A549 (cell line): ENCODE results near the gene FLNB. TPM values are rescaled to one million over a fixed set of nuclear protein-coding genes. Genes with fewer than 3 reads are reported as not detected.

Source experiments
- ATAC-seq, 2 experiments: fragments of 200-7000 bp in 1 of 2; fragments of >200 bp in 1 of 2; cut with Nextera tagmentation in 1 of 2; cut with Tn5 transposase in 1 of 2; 3 replicates each; pipeline versions ENCODE4 v1.8.0 to v1.9.1; 2018 to 2020; ENCODE audit warnings: mild to moderate bottlenecking in 1 of 2, moderate library complexity in 1 of 2
- CTCF ChIA-PET: fragments of 300-600 bp; sonication (Branson Sonifier 250); formaldehyde crosslinking; extraction: SDS; loops from one replicate; lab custom pipeline; 2021; ENCODE audit warnings: antibody characterized with exemption, inconsistent platforms; lab: Yijun Ruan, JAX
- POLR2A ChIA-PET: fragments of 350-600 bp; formaldehyde crosslinking; extraction: SDS; loops from one replicate; lab custom pipeline; 2021; ENCODE audit warnings: antibody characterized with exemption, inconsistent platforms; lab: Yijun Ruan, JAX
- DNase-seq, 2 experiments: peaks; one replicate each; pipeline versions ENCODE4 v3.0.0 to v3.0.0-alpha.2; 2011 to 2016; ENCODE audit warnings: low read depth in 1 of 2, low spot score in 1 of 2
- FAIRE-seq: peaks from 2 replicates; lab custom pipeline; 2011; peaks lifted over from hg19 to GRCh38; lab: Jason Lieb, UNC
- H3K27ac ChIP-seq, 2 experiments: fragments of >200 bp; sonication (Bioruptor Twin); formaldehyde crosslinking; 3 replicates each; pipeline ENCODE4 v1.5.1; 2016 to 2017
- H3K4me1 ChIP-seq: fragments of >200 bp; sonication (Bioruptor Twin); formaldehyde crosslinking; 3 replicates; pipeline ENCODE4 v1.6.1; 2016
- H3K4me2 ChIP-seq: fragments of >200 bp; sonication (Bioruptor Twin); formaldehyde crosslinking; 3 replicates; pipeline ENCODE4 v1.6.1; 2016
- H3K4me3 ChIP-seq: fragments of >200 bp; sonication (Bioruptor Twin); formaldehyde crosslinking; 3 replicates; pipeline ENCODE4 v1.5.1; 2016
- H3K9me3 ChIP-seq: fragments of >200 bp; sonication (Bioruptor Twin); formaldehyde crosslinking; 3 replicates; pipeline ENCODE4 v1.6.1; 2016
- CEBPB ChIP-seq, 2 experiments: fragments of >200 bp in 1 of 2; sonication (Bioruptor Twin) in 1 of 2; formaldehyde crosslinking in 1 of 2; IDR thresholded peaks; 2 replicates each; pipeline ENCODE4 v1.6.1; 2012 to 2016
- MAZ ChIP-seq: fragments of 150-350 bp; IDR thresholded peaks from 2 replicates; pipeline ENCODE4 v1.6.1; 2014; ENCODE audit warnings: antibody characterized with exemption, low read depth, low read length, borderline replicate concordance
- MYC ChIP-seq: IDR thresholded peaks from 2 replicates; pipeline ENCODE4 v1.6.1; 2012; ENCODE audit warnings: mild to moderate bottlenecking, inconsistent platforms, low read length, improper control_type of control experiment, borderline replicate concordance
- RARB ChIP-seq: fragments of 250-450 bp; sonication (Bioruptor Pico); IDR thresholded peaks from 2 replicates; pipeline ENCODE4 v1.8.0; 2021; ENCODE audit warnings: mild to moderate bottlenecking, moderate library complexity
- SMC3 ChIP-seq: fragments of >200 bp; sonication (Bioruptor Twin); formaldehyde crosslinking; IDR thresholded peaks from 3 replicates; pipeline ENCODE4 v1.6.1; 2018; ENCODE audit warnings: inconsistent platforms
- SREBF2 ChIP-seq: fragments of 450-650 bp; IDR thresholded peaks from 2 replicates; pipeline ENCODE4 v1.6.1; 2014; ENCODE audit warnings: mild to moderate bottlenecking, moderate library complexity
- WGBS: methylation state at CpG from one replicate; pipeline ENCODE4 v1.1.6; 2017; ENCODE audit errors: missing lambda C conversion rate; 5-methylcytosine and 5-hydroxymethylcytosine counted together
- polyA plus RNA-seq, 4 experiments: library from polyadenylated mRNA; depleted of rRNA in 3 of 4; stranded (reverse); fragments of >200 nt; fragmentation: RNase III in 1 of 4; extraction: RNeasy Plus Mini Kit Qiagen cat#74134 plus additional on column Dnase treatment in 1 of 4; gene quantifications; 2 replicates in 3 of 4; 3 replicates in 1 of 4; pipeline ENCODE4 v1.2.3, GENCODE V29; 2011 to 2017
- TF ChIP-seq, protein P1 (sequence below): fragments of 200-600 bp; sonication (generic); IDR thresholded peaks from 2 replicates; pipeline ENCODE4 v1.6.1; 2016; ENCODE audit warnings: antibody characterized with exemption, mild to moderate bottlenecking, moderate library complexity
- TF ChIP-seq, protein P2 (sequence below): fragments of 150-350 bp; IDR thresholded peaks from 2 replicates; pipeline ENCODE4 v1.6.1; 2014; ENCODE audit warnings: low read depth, mild to moderate bottlenecking, low read length
- TF ChIP-seq, protein P3 (sequence below): fragments of 450-650 bp; IDR thresholded peaks from 2 replicates; pipeline ENCODE4 v1.6.1; 2014; ENCODE audit warnings: antibody characterized with exemption
- TF ChIP-seq, protein P4 (sequence below): fragments of >200 bp; sonication (Bioruptor Twin); formaldehyde crosslinking; IDR thresholded peaks from 3 replicates; pipeline ENCODE4 v1.6.1; 2016
- TF ChIP-seq, protein P5 (sequence below): fragments of >200 bp; sonication (Bioruptor Twin); formaldehyde crosslinking; IDR thresholded peaks from 2 replicates; pipeline ENCODE4 v1.6.1; 2016
- TF ChIP-seq, protein P6 (sequence below): fragments of 250-450 bp; sonication (Bioruptor Pico); IDR thresholded peaks from 2 replicates; pipeline ENCODE4 v1.5.0; 2021; ENCODE audit warnings: mild to moderate bottlenecking, moderate library complexity, borderline replicate concordance
- TF ChIP-seq, protein P7 (sequence below): IDR thresholded peaks from 2 replicates; pipeline ENCODE4 v1.6.1; 2012

The FLNB gene
- polyA plus RNA-seq, 2 of the 4 experiments (the other 2 are of a cell fraction): 235 to 439 TPM

DNA sequence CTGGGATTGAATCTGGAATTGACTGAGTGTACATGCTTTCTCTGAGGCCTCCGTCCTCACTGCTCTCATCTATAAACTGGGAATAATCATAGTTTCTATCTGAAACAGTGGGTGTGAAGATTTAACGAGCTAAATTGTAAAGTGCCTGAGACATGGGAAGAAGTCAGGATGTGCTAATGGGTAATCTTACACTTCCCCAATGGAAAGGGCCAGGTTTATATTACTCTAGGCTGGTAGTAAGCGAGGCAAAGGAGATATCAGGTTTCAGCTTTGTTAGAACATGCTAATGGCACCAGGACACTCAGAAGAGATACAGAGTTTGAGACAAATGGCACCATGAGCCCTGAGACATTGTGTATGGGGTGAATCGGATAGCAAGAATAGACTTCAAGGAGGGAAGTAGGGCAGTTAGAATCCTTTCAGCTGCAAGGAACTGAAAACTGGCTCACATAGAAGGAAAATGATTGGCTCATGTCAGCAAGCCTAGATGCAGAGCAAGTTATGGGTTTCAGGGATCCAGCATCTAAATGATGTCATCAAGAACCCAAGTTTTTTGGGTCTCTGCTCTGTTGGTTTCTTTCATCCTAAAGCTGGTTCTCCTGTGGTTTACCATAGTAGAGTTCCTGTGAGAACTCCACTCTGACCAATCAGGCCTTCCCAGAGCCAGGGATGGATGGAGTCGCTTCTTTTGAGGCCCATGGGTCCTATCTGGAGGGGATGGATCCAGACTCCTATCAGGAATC, 21.8 kb downstream of the FLNB start:
- H3K4me3 ChIP-seq: no peak overlapping the region
- DNase-seq (no peak), FAIRE-seq (no peak), ATAC-seq (no peak; a peak in 1 of 6 replicates)
- H3K4me2 ChIP-seq: peak overlapping the region; percentile 26; the same call in 1 of the 3 replicates
- ChIA-PET POLR2A (interaction anchor here (1.7 kb wide), 1 partner anchor 21 kb away, joined by 3 read pairs; the partner anchor contains the start of gene FLNB), CTCF (interaction anchor here (1.3 kb wide), 1 partner anchor 15 kb away, joined by 4 read pairs; no protein-coding TSS in a partner anchor)
- H3K27ac ChIP-seq: 0 out of 6 replicates have a peak overlapping the region, but pooled peaks of 1 of the 2 experiments have one; percentile 41
- peaks cover 93% of the 10 kb centered on the region for H3K4me1 ChIP-seq
- 85% methylated on average over 5 of the region's 5 CpGs for WGBS
- no peaks in the 10 kb centered on the region for H3K9me3 ChIP-seq
- no peak for TF ChIP-seq RARB (CRISPR knock-in tag)
- TF ChIP-seq SREBF2: no peak
- TF ChIP-seq, protein P1, sequence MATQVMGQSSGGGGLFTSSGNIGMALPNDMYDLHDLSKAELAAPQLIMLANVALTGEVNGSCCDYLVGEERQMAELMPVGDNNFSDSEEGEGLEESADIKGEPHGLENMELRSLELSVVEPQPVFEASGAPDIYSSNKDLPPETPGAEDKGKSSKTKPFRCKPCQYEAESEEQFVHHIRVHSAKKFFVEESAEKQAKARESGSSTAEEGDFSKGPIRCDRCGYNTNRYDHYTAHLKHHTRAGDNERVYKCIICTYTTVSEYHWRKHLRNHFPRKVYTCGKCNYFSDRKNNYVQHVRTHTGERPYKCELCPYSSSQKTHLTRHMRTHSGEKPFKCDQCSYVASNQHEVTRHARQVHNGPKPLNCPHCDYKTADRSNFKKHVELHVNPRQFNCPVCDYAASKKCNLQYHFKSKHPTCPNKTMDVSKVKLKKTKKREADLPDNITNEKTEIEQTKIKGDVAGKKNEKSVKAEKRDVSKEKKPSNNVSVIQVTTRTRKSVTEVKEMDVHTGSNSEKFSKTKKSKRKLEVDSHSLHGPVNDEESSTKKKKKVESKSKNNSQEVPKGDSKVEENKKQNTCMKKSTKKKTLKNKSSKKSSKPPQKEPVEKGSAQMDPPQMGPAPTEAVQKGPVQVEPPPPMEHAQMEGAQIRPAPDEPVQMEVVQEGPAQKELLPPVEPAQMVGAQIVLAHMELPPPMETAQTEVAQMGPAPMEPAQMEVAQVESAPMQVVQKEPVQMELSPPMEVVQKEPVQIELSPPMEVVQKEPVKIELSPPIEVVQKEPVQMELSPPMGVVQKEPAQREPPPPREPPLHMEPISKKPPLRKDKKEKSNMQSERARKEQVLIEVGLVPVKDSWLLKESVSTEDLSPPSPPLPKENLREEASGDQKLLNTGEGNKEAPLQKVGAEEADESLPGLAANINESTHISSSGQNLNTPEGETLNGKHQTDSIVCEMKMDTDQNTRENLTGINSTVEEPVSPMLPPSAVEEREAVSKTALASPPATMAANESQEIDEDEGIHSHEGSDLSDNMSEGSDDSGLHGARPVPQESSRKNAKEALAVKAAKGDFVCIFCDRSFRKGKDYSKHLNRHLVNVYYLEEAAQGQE: no peak
- TF ChIP-seq MAZ: no peak
- TF ChIP-seq, protein P2, sequence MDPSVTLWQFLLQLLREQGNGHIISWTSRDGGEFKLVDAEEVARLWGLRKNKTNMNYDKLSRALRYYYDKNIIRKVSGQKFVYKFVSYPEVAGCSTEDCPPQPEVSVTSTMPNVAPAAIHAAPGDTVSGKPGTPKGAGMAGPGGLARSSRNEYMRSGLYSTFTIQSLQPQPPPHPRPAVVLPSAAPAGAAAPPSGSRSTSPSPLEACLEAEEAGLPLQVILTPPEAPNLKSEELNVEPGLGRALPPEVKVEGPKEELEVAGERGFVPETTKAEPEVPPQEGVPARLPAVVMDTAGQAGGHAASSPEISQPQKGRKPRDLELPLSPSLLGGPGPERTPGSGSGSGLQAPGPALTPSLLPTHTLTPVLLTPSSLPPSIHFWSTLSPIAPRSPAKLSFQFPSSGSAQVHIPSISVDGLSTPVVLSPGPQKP: no peak
- no peak for TF ChIP-seq MYC
- TF ChIP-seq, protein P3, sequence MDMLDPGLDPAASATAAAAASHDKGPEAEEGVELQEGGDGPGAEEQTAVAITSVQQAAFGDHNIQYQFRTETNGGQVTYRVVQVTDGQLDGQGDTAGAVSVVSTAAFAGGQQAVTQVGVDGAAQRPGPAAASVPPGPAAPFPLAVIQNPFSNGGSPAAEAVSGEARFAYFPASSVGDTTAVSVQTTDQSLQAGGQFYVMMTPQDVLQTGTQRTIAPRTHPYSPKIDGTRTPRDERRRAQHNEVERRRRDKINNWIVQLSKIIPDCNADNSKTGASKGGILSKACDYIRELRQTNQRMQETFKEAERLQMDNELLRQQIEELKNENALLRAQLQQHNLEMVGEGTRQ: no peak
- TF ChIP-seq, protein P4, sequence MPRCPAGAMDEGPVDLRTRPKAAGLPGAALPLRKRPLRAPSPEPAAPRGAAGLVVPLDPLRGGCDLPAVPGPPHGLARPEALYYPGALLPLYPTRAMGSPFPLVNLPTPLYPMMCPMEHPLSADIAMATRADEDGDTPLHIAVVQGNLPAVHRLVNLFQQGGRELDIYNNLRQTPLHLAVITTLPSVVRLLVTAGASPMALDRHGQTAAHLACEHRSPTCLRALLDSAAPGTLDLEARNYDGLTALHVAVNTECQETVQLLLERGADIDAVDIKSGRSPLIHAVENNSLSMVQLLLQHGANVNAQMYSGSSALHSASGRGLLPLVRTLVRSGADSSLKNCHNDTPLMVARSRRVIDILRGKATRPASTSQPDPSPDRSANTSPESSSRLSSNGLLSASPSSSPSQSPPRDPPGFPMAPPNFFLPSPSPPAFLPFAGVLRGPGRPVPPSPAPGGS: no peak
- TF ChIP-seq, protein P5, sequence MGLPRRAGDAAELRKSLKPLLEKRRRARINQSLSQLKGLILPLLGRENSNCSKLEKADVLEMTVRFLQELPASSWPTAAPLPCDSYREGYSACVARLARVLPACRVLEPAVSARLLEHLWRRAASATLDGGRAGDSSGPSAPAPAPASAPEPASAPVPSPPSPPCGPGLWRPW: no peak
- TF ChIP-seq, protein P6, sequence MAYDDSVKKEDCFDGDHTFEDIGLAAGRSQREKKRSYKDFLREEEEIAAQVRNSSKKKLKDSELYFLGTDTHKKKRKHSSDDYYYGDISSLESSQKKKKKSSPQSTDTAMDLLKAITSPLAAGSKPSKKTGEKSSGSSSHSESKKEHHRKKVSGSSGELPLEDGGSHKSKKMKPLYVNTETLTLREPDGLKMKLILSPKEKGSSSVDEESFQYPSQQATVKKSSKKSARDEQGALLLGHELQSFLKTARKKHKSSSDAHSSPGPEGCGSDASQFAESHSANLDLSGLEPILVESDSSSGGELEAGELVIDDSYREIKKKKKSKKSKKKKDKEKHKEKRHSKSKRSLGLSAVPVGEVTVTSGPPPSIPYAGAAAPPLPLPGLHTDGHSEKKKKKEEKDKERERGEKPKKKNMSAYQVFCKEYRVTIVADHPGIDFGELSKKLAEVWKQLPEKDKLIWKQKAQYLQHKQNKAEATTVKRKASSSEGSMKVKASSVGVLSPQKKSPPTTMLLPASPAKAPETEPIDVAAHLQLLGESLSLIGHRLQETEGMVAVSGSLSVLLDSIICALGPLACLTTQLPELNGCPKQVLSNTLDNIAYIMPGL (CRISPR knock-in tag): no peak
- no peak for TF ChIP-seq CEBPB (IDR thresholded peaks at IDR 0.05)
- TF ChIP-seq SMC3: no peak
- TF ChIP-seq, protein P7, sequence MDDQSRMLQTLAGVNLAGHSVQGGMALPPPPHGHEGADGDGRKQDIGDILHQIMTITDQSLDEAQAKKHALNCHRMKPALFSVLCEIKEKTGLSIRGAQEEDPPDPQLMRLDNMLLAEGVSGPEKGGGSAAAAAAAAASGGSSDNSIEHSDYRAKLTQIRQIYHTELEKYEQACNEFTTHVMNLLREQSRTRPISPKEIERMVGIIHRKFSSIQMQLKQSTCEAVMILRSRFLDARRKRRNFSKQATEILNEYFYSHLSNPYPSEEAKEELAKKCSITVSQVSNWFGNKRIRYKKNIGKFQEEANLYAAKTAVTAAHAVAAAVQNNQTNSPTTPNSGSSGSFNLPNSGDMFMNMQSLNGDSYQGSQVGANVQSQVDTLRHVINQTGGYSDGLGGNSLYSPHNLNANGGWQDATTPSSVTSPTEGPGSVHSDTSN: no peak
